Stimulated activated CD4-positive, alpha-beta T cell treated with anti-CD3 and anti-CD28 coated beads, Interleukin-15, amount 100 ng/mL, for 24 hours (primary cell): ENCODE results near the gene SPATA31D4.
"Not testable (repeated sequence)": the region's sequence is repeated elsewhere in the genome, so short reads cannot be mapped to it uniquely, and the experiment has no call there.

Experiments used
- DNase-seq: peaks from one replicate; pipeline ENCODE4 v3.0.0-alpha.2; 2020

SPATA31D4 gene

DNA sequence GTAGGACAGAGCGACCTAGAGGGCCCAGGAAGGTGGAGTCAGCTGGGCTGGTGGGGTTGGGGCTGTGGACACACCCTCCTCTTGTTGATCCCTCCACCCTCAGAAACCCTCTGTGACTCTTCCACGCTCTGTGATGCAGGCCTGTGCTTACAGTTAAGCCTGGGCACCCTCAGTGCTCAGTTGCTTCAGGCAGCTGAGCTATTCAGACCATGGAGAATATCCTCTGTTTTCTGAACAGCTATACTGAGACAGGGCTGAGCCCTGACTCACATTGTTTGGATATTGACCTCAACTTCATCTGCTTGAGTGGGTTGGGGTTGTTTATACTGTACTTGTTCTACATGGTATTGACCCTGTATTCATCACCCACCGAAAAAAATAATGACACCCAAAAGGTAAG, at the start of gene SPATA31D4:
Gene SPATA31D4 (plus strand): TSS at position 124 of the 400 bp plus-strand sequence. CDS start 86 bp downstream, at position 210.
- not testable (repeated sequence) for DNase-seq

DNA sequence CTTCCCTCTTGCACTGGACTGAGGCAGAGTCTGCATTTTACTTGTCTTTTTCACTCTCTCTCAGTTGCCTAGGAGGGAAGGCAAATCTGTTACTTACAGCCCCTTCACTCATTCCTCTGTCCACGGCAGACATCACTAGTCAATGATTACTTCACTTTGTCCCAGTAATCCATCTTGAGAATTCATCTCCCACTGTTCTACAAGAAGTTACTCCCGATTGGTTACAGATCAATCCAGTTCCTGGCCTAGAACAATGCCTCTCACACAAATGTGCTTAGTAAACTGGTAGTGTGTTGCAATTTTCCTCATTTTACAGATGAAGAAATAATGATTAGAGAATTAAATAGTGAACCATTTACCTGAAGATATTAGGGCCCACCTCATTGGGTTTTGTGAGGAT, 49.7 kb upstream of the SPATA31D4 start:
- no peak for DNase-seq

GRCh38 chr9:81879501-81879916, 48.7 kb upstream of the SPATA31D4 start:
- DNase-seq: no peak

DNA sequence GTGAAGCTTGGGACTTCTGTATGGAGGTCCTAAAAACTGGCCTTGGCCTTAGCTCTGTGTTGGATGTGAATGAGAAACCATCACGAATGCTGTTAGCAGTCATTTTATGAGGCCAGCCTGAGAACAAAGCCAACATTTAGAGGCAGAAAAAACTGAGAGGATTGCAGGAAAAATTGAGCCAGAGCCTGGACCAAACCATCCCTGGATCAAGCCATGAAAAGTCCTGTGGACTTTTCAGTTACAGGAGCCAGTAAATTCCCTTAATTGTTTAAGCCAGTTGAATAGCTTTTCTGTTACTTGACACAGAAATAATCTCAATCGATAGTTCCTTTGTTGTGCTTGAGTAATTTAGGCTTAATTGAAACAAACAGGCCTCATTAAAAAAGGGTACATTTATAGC, 42.6 kb upstream of the SPATA31D4 start:
- no peak for DNase-seq

- DNase-seq: no peak
Observed at GRCh38 chr9:81886665-81887064, 41.6 kb upstream of the SPATA31D4 start.

DNA sequence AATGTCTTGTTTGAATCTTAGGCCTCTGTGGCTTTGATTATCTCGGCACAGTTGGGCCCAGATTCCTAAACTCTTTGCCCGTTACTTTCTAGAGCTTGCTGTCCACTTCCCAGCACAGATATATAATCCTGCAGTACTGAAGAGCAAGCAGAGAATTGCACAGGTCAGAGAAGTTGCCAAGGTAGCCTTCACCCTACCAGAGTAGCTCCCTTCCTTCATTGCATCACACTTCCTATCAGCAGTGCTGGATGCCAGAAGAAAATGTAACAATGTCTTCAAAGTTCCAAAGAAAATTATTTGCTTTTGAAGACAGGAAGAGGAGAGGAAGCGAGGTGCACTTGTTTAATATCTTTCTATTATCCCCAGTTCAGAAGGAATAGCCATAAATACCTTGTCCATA, 38.1 kb upstream of the SPATA31D4 start:
- no peak for DNase-seq

- no peak for DNase-seq
Observed at GRCh38 chr9:81892440-81892839, 35.8 kb upstream of the SPATA31D4 start.

DNA sequence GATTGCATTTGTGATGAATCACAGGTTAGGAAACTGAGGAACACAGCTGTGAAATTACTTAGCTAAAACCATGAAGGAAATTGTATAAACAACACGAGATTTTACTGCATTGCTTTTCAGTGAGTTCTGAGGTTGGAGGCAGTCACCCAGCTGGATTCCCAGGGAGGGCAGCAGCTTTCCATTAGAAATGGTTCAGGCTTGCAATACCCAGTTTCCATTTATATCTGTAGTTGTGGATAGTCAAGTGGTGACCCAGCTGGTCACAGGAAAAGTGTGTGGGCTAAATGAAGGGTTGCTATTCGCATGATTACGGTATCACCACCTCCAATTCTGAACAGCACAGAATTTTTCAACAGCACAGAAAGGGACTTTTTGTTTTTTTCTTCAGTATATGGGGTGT, 34.3 kb upstream of the SPATA31D4 start:
- no peak for DNase-seq

DNA sequence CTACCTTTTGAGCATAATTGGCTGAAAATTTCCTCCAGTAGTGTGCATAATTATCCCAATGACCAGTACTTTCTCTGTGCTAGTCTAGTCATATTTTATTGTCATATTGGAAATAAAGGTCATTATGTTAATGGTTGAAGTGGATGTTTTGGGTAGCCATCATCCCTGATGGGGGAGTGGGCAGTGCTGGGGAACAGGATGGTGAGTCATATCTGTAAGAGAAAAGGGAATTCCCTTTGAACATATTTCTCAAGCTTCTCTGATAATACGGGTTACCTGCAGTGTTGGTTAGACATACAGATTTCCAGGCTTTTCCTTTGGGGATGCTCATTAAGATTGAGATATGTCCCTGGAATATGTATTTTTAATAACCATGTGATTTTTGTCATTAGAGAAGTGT, 33.3 kb upstream of the SPATA31D4 start:
- no peak for DNase-seq

GRCh38 chr9:81896070-81896469, 32.2 kb upstream of the SPATA31D4 start:
- no peak for DNase-seq

DNA sequence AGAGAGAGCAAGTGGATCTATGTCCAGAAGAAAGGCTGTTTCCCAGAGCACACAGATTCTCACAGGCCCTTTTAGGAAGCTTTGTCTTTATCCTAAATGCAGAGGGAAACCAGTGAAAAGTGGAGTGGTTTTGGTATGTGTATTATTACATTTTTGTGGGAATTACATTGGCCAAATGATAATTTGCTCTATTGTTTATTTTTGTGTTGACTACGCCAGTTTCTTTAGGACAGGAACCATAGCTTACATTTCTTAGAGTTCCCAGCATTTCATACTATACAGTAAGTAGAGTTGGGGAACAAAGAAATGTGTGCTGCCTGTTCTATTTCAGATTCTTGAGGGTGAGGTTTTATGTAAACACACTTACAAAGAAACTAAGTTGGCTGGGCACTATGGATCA, 29.4 kb upstream of the SPATA31D4 start:
- DNase-seq: no peak

GRCh38 chr9:81902196-81902595, 26.0 kb upstream of the SPATA31D4 start:
- DNase-seq: no peak

DNA sequence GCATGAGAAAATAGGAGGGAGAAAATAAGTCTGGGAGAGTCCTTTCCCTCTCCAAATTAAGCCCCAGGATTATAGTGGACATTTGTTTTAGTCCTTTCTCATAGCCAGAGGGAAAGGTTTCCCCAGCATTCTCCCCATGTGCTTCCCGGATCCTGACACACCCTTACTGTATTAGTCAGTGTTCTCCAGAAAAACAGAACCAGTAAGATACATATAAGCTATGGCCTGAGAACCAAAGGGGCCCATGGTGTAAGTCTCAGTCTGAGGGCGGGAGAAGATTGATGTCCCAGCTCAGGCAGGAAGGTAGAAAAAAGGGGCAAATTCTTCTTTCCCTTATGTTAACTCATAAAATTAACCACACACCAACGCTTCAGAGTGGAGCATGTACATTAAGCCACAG, 25.6 kb upstream of the SPATA31D4 start:
- DNase-seq: no peak

- no peak for DNase-seq
Observed at GRCh38 chr9:81906671-81907070, 21.6 kb upstream of the SPATA31D4 start.

GRCh38 chr9:81912135-81912534, 16.1 kb upstream of the SPATA31D4 start:
- DNase-seq: no peak

DNA sequence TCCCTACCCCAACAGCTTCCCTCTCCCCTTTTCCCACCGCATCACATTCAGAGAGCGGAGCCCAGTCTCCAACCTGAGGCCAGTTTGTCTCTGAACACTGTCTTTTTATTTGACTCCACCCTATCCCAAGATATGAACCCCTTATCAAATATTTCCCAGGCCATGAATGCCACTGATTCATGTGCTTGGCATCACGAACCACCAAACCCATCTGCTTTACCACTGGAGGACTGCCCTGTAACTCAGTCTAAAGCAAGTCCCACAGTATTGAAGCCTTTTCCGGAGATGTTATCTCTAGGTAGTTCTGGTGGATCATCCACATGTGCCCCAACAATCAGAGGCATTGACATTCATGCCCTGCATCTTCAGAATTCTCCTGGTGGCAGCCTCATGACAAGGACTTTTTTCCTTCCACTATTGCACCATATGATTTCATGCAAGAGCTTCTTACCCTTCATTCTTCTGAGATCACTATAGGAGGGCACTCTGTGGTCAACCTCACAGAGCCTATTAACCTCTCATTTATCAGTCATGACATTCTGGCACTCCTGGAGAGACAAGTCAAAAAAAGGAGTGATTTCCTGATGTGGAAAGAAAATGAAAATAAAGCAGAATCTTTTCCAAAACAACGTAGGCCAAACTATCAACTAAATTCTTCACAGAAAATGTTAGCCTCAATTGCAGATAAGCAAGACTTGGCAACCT, 12.3 kb upstream of the SPATA31D4 start:
- DNase-seq: no peak

DNA sequence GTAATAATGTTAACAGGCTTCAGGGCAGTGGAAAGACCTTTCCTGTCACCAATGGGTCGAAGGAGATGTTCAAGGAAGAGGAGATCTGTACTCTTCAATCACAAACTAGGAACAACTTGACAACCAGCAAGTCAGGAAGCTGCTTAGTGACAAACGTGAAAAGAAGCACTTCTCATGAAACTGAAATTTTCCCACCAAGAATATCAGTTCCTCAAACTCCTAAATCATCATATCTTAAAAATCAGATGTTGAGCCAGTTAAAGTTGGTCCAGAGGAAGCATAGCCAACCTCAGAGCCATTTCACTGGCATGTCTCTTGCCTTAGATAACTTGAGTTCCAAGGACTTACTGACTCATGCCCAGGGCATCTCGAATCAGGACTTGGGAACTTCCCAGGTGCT, 9.7 kb upstream of the SPATA31D4 start:
- DNase-seq: not testable (repeated sequence)

DNA sequence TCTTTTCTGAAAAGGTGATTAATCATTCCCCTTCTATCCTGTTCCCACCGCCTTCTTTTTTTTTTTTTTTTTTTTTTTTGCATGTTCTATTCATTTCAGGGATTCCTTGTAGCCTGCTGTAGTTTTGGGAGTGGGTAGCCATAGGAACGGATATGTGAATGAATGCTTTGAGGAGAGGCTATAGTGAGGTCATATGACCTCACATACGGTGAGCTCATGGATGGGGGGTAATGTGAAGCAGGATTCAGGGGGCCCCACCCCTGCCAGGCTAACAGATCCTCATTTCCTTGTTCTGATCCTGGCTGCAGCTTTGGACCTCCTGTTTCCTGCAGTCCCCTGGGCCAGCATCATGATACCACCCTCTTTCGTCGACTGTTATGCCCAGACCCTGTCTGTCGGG, 1.9 kb downstream of the SPATA31D4 start:
- DNase-seq: not testable (repeated sequence)

DNA sequence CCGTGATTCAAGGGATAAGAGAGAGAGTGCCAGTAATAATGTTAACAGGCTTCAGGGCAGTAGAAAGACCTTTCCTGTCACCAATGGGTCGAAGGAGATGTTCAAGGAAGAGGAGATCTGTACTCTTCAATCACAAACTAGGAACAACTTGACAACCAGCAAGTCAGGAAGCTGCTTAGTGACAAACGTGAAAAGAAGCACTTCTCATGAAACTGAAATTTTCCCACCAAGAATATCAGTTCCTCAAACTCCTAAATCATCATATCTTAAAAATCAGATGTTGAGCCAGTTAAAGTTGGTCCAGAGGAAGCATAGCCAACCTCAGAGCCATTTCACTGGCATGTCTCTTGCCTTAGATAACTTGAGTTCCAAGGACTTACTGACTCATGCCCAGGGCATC, 5.3 kb downstream of the SPATA31D4 start:
- not testable (repeated sequence) for DNase-seq

GRCh38 chr9:81943393-81943792, 15.2 kb downstream of the SPATA31D4 start, which contains the start of gene SPATA31D3:
TSS of gene SPATA31D3 (plus strand) at chr9:81943500. CDS start at chr9:81943586, 86 bp downstream.
- DNase-seq: not testable (repeated sequence)

DNA sequence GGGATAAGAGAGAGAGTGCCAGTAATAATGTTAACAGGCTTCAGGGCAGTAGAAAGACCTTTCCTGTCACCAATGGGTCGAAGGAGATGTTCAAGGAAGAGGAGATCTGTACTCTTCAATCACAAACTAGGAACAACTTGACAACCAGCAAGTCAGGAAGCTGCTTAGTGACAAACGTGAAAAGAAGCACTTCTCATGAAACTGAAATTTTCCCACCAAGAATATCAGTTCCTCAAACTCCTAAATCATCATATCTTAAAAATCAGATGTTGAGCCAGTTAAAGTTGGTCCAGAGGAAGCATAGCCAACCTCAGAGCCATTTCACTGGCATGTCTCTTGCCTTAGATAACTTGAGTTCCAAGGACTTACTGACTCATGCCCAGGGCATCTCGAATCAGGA, 20.4 kb downstream of the SPATA31D4 start:
- DNase-seq: not testable (repeated sequence)

- DNase-seq: no peak
Observed at GRCh38 chr9:81953096-81953495, 24.9 kb downstream of the SPATA31D4 start.

DNA sequence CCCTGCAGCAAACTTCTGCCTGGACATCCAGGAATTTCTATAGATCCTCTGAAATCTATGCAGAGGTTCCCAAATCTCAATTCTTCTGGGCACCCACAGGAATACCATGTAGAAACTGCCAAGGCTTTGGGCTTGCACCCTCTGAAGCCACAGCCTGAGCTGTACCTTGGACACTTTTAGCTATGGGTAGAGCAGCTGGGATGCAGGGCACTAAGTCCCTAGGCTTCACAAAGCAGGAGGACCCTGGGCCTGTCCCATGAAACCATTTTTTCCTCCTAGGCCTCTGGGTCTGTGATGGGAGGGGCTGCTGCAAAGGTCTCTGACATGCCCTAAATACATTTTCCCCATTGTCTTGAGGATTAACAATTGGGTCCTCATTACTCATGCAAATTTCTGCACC, 27.4 kb downstream of the SPATA31D4 start:
- DNase-seq: no peak

GRCh38 chr9:81964218-81965171, 36.3 kb downstream of the SPATA31D4 start:
- DNase-seq: no peak
